ENCODE measurements around the gene EXD3.

- TF ChIP-seq POLR2A (IDR thresholded peaks at IDR 0.05; ENCODE audit: low read depth, low read length) (no peak), CTCF (conservative IDR thresholded peaks at IDR 0.05; ENCODE audit: low read depth, low read length) (no peak), USF2 (IDR thresholded peaks at IDR 0.05; ENCODE audit: low read depth, low read length) (no peak), CHD1 (IDR thresholded peaks at IDR 0.05; ENCODE audit: low read depth, low read length) (no peak), CEBPB (IDR thresholded peaks at IDR 0.05; ENCODE audit: low read depth, low read length) (no peak), FOS (IDR thresholded peaks at IDR 0.05; ENCODE audit: low read depth, low read length) (no peak), RAD21 (IDR thresholded peaks at IDR 0.05; ENCODE audit: low read length) (no peak), SMC3 (IDR thresholded peaks at IDR 0.05; ENCODE audit: low read depth, low read length) (no peak), MAZ (IDR thresholded peaks at IDR 0.05; ENCODE audit: borderline replicate concordance, low read depth, low read length) (no peak)
Observed at GRCh38 chr9:137387114-137387890, 35.7 kb downstream of the EXD3 start.

All from IMR-90 (cell line).